B cell (primary cell): Measurements from ENCODE around the gene PSME2. TPM values are rescaled to one million over a fixed set of nuclear protein-coding genes. Genes with fewer than 3 reads are reported as not detected.

ENCODE experiments used
- ATAC-seq: fragments of 200-7000 bp; cut with Tn5 transposase; one replicate; pipeline ENCODE4 v1.10.0; 2021; ENCODE audit warnings: low read depth, mild to moderate bottlenecking, moderate number of reproducible peaks, moderate library complexity
- CTCF ChIA-PET: fragments of 350-600 bp; sonication (Branson Sonifier 250); formaldehyde crosslinking; loops from one replicate; lab custom pipeline; 2021; ENCODE audit warnings: antibody characterized with exemption, inconsistent platforms; lab: Charles Lee
- POLR2A ChIA-PET: fragments of 350-600 bp; sonication (Branson Sonifier 250); formaldehyde crosslinking; loops from one replicate; lab custom pipeline; 2021; ENCODE audit warnings: antibody characterized with exemption; lab: Charles Lee
- DNase-seq: peaks from one replicate; pipeline ENCODE4 v3.0.0; 2013
- H2AFZ ChIP-seq: 2 replicates; pipeline ENCODE4 v1.6.1; 2012; ENCODE audit warnings: mild to moderate bottlenecking, low read depth, low read length; ENCODE audit not compliant: insufficient read depth, poor library complexity, severe bottlenecking
- H3K27ac ChIP-seq, 2 donors: 1 replicate in 1 of 2; 2 replicates in 1 of 2; pipeline ENCODE4 v1.5.1; 2012 to 2013; ENCODE audit warnings: low read length in 2 of 2, mild to moderate bottlenecking in 2 of 2, moderate library complexity in 1 of 2
- H3K27me3 ChIP-seq, 4 experiments: fragments of 200-600 bp in 1 of 4; sonication (generic) in 1 of 4; replicated peaks in 1 of 4; 1 replicate in 2 of 4; 2 replicates in 2 of 4; pipeline versions ENCODE4 v1.6.1 to v1.7.0; 2013 to 2016; ENCODE audit warnings: low read length in 3 of 4, mild to moderate bottlenecking in 2 of 4, mixed read lengths in 1 of 4, moderate library complexity in 1 of 4; ENCODE audit not compliant: insufficient read depth in 4 of 4, control insufficient read depth in 3 of 4; ENCODE audit errors: control extremely low read depth in 1 of 4
- H3K36me3 ChIP-seq, 2 experiments: replicated peaks in 1 of 2; 1 replicate in 1 of 2; 2 replicates in 1 of 2; pipeline versions ENCODE4 v1.6.1 to v1.7.1; 2013; ENCODE audit warnings: low read length in 1 of 2; ENCODE audit not compliant: insufficient read depth in 2 of 2, control insufficient read depth in 1 of 2; ENCODE audit errors: control extremely low read depth in 1 of 2, extremely low read depth in 1 of 2
- H3K4me1 ChIP-seq, 2 donors: fragments of 200-600 bp in 1 of 2; sonication (generic) in 1 of 2; 1 replicate in 1 of 2; 2 replicates in 1 of 2; pipeline versions ENCODE4 v1.5.1 to v1.6.1; 2013 to 2017; ENCODE audit warnings: low read length in 2 of 2; ENCODE audit not compliant: control insufficient read depth in 2 of 2, insufficient read depth in 2 of 2
- H3K4me2 ChIP-seq: replicated peaks from 2 replicates; pipeline ENCODE3; 2012; ENCODE audit warnings: mild to moderate bottlenecking, low read depth, low read length; ENCODE audit not compliant: poor library complexity, severe bottlenecking
- H3K4me3 ChIP-seq, 5 experiments: fragments of 200-600 bp in 1 of 5; sonication (generic) in 1 of 5; 1 replicate in 3 of 5; 2 replicates in 2 of 5; pipeline versions ENCODE4 v1.5.1 to v1.7.0; 2011 to 2016; ENCODE audit warnings: low read length in 4 of 5, mild to moderate bottlenecking in 4 of 5, low read depth in 2 of 5, control low read depth in 1 of 5, moderate library complexity in 1 of 5; ENCODE audit not compliant: insufficient read depth in 1 of 5; ENCODE audit errors: control extremely low read depth in 1 of 5, extremely low read depth in 1 of 5
- H3K79me2 ChIP-seq: fragments of 200-600 bp; sonication (generic); one replicate; pipeline ENCODE4 v1.6.0; 2016; ENCODE audit warnings: low read length; ENCODE audit not compliant: control insufficient read depth, insufficient read depth
- H3K9ac ChIP-seq: fragments of 200-600 bp; sonication (generic); 2 replicates; pipeline ENCODE4 v1.6.1; 2017; ENCODE audit warnings: mild to moderate bottlenecking, low read length, moderate library complexity
- H3K9me3 ChIP-seq, 3 donors: one replicate each; pipeline versions ENCODE4 v1.6.1 to v1.7.1; 2013; ENCODE audit warnings: low read length in 2 of 3; ENCODE audit not compliant: control insufficient read depth in 2 of 3, insufficient read depth in 1 of 3; ENCODE audit errors: control extremely low read depth in 1 of 3
- H4K20me1 ChIP-seq: 2 replicates; pipeline ENCODE4 v1.6.0; 2012; ENCODE audit warnings: mild to moderate bottlenecking, low read length; ENCODE audit not compliant: insufficient read depth, control insufficient read depth, poor library complexity, severe bottlenecking
- H3K27ac Mint-ChIP-seq: one replicate; pipeline ENCODE4 v1.8.0; 2021; ENCODE audit warnings: mixed read lengths
- H3K27me3 Mint-ChIP-seq: one replicate; pipeline ENCODE4 v1.8.0; 2021; ENCODE audit warnings: mixed read lengths
- H3K4me1 Mint-ChIP-seq: one replicate; pipeline ENCODE4 v1.8.0; 2021; ENCODE audit warnings: mixed read lengths
- H3K4me3 Mint-ChIP-seq: one replicate; pipeline ENCODE4 v1.8.0; 2021; ENCODE audit warnings: mixed read lengths
- H3K9me3 Mint-ChIP-seq: one replicate; pipeline ENCODE4 v1.8.0; 2022; ENCODE audit warnings: mixed read lengths; ENCODE audit not compliant: insufficient read depth
- CTCF ChIP-seq: fragments of 200-600 bp; IDR thresholded peaks from one replicate; pipeline ENCODE4 v1.8.0; 2022; ENCODE audit warnings: antibody characterized with exemption, mild to moderate bottlenecking
- EZH2 ChIP-seq: IDR thresholded peaks from 2 replicates; pipeline ENCODE4 v1.6.1; 2012; ENCODE audit warnings: borderline replicate concordance, low read depth, mild to moderate bottlenecking, moderate library complexity, low read length; ENCODE audit not compliant: insufficient read depth, poor library complexity, severe bottlenecking
- WGBS: methylation state at CpG from one replicate; pipeline ENCODE4 v1.1.5; 2013; ENCODE audit warnings: missing lambda C conversion rate; ENCODE audit not compliant: insufficient coverage; 5-methylcytosine and 5-hydroxymethylcytosine counted together
- intact Hi-C: fragments of 100-400 bp; cut with micrococcal nuclease; formaldehyde crosslinking; loops from one replicate; pipeline ENCODE4 v1.10.0; 2022
- polyA plus RNA-seq: library from polyadenylated mRNA; depleted of rRNA; stranded (reverse); fragments of >200 nt; gene quantifications from 2 replicates; pipeline ENCODE4 v1.2.3, GENCODE V29; 2012
- total RNA-seq, 2 donors: library from RNA; stranded (reverse); fragments of 120-200 nt in 1 of 2; gene quantifications; 1 replicate in 1 of 2; 2 replicates in 1 of 2; pipeline versions ENCODE4 v1.2.3 to v1.2.4, GENCODE V29; 2013 to 2022

The PSME2 gene
- total and polyA plus RNA-seq, 2 donors (not counting 1 experiment from before 2014, with no cell fraction given) = 126 to 141 TPM

- Mint-ChIP-seq H3K4me1 (peaks cover 23% of the 10 kb centered on the region), H3K27me3 (no peaks in the 10 kb centered on the region), H3K9me3 (no peaks in the 10 kb centered on the region), H3K4me3 (no peak overlapping the region), H3K27ac (no peak overlapping the region)
- no peak for DNase-seq
- POLR2A ChIA-PET = no interaction called here
- intact Hi-C loops = no loop called here
- Histone ChIP-seq H4K20me1 (peaks cover 7% of the 10 kb centered on the region), H3K4me2 (no peak overlapping the region), H3K79me2 (peaks cover 40% of the 10 kb centered on the region), H3K4me3 (no peak overlapping the region), H3K27me3 (no peaks in the 10 kb centered on the region), H3K36me3 (peaks cover 2 to 57% of the 10 kb centered on the region in 2 experiments), H2AFZ (no peak overlapping the region), H3K9ac (no peak overlapping the region), H3K4me1 (peaks cover 5 to 24% of the 10 kb centered on the region in 2 donors), H3K27ac (no peak overlapping the region), H3K9me3 (no peaks in the 10 kb centered on the region)
- ATAC-seq = no peak
- CTCF ChIA-PET = interaction anchor here (10.7 to 12.1 kb wide), 2 partner anchors 7 to 42 kb away, joined by 198 to 292 read pairs; no protein-coding TSS in a partner anchor
- TF ChIP-seq EZH2 (no peak), CTCF (no peak)
- WGBS = 99% methylated on average over 15 of the region's 16 CpGs
Measured at GRCh38 chr14:24098229-24098926, 48.0 kb downstream of the PSME2 start.

DNA sequence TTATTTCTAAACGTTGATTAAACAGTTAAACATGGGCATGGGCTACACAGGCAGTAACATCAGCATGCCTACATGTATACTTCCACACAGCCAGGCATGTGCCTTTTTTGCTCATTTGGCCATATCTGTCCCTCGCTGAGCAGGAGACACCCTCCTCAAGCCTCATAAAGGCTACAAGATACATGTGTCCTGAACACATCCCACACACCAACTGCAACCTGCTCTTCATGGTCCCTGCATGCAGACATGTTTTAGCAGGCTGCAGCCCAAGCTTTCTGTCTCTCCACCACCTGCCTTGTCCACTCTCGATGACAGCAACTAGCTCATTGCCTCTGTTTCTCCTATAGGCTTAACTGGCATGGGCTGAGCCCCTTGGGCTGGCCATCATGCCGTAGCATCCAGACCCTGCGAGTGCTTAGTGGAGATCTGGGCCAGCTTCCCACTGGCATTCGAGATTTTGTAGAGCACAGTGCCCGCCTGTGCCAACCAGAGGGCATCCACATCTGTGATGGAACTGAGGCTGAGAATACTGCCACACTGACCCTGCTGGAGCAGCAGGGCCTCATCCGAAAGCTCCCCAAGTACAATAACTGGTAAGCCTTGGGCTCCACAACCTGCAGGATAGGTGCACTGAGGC, 49.7 kb downstream of the PSME2 start:
- Mint-ChIP-seq H3K9me3 (no peaks in the 10 kb centered on the region), H3K27ac (peak overlapping the region; percentile 71), H3K4me3 (peak overlapping the region; percentile 59), H3K4me1 (peaks cover 29% of the 10 kb centered on the region), H3K27me3 (no peaks in the 10 kb centered on the region)
- Histone ChIP-seq H3K4me2 (no peak overlapping the region), H3K27me3 (no peaks in the 10 kb centered on the region), H3K27ac (no peak overlapping the region), H3K9me3 (no peaks in the 10 kb centered on the region), H4K20me1 (peaks cover 7% of the 10 kb centered on the region), H3K9ac (no peak overlapping the region), H3K36me3 (peaks cover 2 to 44% of the 10 kb centered on the region in 2 experiments), H2AFZ (no peak overlapping the region), H3K4me3 (no peak overlapping the region), H3K4me1 (peaks cover 5 to 26% of the 10 kb centered on the region in 2 donors), H3K79me2 (peaks cover 33% of the 10 kb centered on the region)
- ChIA-PET POLR2A (interaction anchor here (0.7 to 4.1 kb wide), 4 partner anchors 9 to 1086 kb away, joined by 4 to 35 read pairs (median 14); partner anchors contain the start of genes DCAF11 and NRL), CTCF (interaction anchor here (0.6 to 12.1 kb wide), 6 partner anchors 9 to 91 kb away, joined by 3 to 292 read pairs (median 51); partner anchors contain the start of gene IRF9)
- intact Hi-C loops = no loop called here
- TF ChIP-seq CTCF = no peak
- TF ChIP-seq EZH2 = no peak
- DNase-seq (no peak), ATAC-seq (no peak)
- WGBS = over 99% methylated on average over 8 of the region's 8 CpGs
